ENCODE results near the gene FMNL2. TPM values are rescaled to one million over a fixed set of nuclear protein-coding genes. Genes with fewer than 3 reads are reported as not detected.

FMNL2 gene
- total RNA-seq, 2 experiments from 2014 or later, result 2.2 TPM

- DNase-seq, result no peak
- Mint-ChIP-seq H3K27me3 (no peaks in the 10 kb centered on the region), H3K36me3 (peaks cover 14% of the 10 kb centered on the region), H3K4me1 (ENCODE audit: low read depth) (peaks cover 46% of the 10 kb centered on the region), H3K9me3 (no peaks in the 10 kb centered on the region), H3K4me3 (no peak overlapping the region), H3K27ac (peak overlapping the region; percentile 45)
- intact Hi-C loops (cut with micrococcal nuclease), result no loop called here
- CTCF ChIA-PET, result interaction anchor here (1.9 kb wide), 1 partner anchor 20 kb away, joined by 4 read pairs; no protein-coding TSS in a partner anchor
- POLR2A ChIA-PET, result no interaction called here
Observed at GRCh38 chr2:152695763-152696162, 360.8 kb downstream of the FMNL2 start.

- ChIA-PET POLR2A (interaction anchor here (2.1 kb wide), 1 partner anchor 20 kb away, joined by 8 read pairs; the partner anchor contains the start of gene PRPF40A), CTCF (interaction anchor here (0.7 to 1.9 kb wide), 2 partner anchors 17 to 19 kb away, joined by 3 to 4 read pairs; no protein-coding TSS in a partner anchor)
- H3K27me3 Mint-ChIP-seq, result no peaks in the 10 kb centered on the region
- no peak overlapping the region for H3K4me3 Mint-ChIP-seq
- DNase-seq, result no peak
- peaks cover 16% of the 10 kb centered on the region for H3K36me3 Mint-ChIP-seq
- peaks cover 5% of the 10 kb centered on the region for H3K9me3 Mint-ChIP-seq
- H3K27ac Mint-ChIP-seq, result no peak overlapping the region
- H3K4me1 Mint-ChIP-seq (ENCODE audit: low read depth), result peaks cover 51% of the 10 kb centered on the region
- intact Hi-C loops (cut with micrococcal nuclease), result no loop called here
Observed at GRCh38 chr2:152696476-152696875, 361.5 kb downstream of the FMNL2 start.

Other genes starting within 250 kb of the FMNL2 start
- under 1 TPM; 0.19 to 0.48 TPM for gene CACNB4, start 236.1 kb upstream of the FMNL2 start, total RNA-seq
- 10 to 100 TPM; 16.4 to 17.6 TPM for gene STAM2, start 159.4 kb upstream of the FMNL2 start, total RNA-seq

Measured in activated CD4-positive, alpha-beta memory T cell treated with anti-CD3 and anti-CD28 coated beads for 36 hours (primary cell).